SU-DHL-6 (cell line): ENCODE measurements around the gene SPRED1.
A peak's percentile ranks its signal among the peaks of the same experiment; 100 is the strongest.

ENCODE experiments used
- H2AFZ ChIP-seq: fragments of 200-600 bp; sonication (generic); 2 replicates; pipeline ENCODE4 v1.6.1; 2014; ENCODE audit warnings: low read depth, mild to moderate bottlenecking, moderate library complexity, mixed read lengths, antibody characterized with exemption, low read length; ENCODE audit not compliant: severe bottlenecking
- H3F3A ChIP-seq: fragments of 200-600 bp; shearing (Covaris generic); 2 replicates; pipeline ENCODE4 v1.6.0; 2016; ENCODE audit warnings: antibody characterized with exemption, mild to moderate bottlenecking; ENCODE audit not compliant: insufficient read depth
- H3K27ac ChIP-seq: fragments of 200-600 bp; sonication (generic); 2 replicates; pipeline ENCODE4 v1.5.1; 2016; ENCODE audit warnings: low read depth, mild to moderate bottlenecking, low read length, moderate library complexity, mixed read lengths
- H3K27me3 ChIP-seq: fragments of 200-600 bp; sonication (generic), shearing (Covaris generic); 2 replicates; pipeline ENCODE4 v1.6.0; 2014; ENCODE audit warnings: mild to moderate bottlenecking, low read length
- H3K36me3 ChIP-seq: fragments of 200-600 bp; sonication (generic); 2 replicates; pipeline ENCODE4 v1.6.1; 2014; ENCODE audit warnings: mild to moderate bottlenecking, low read length, mixed read lengths
- H3K4me2 ChIP-seq: fragments of 300-600, 200-600 bp; shearing (Covaris generic), sonication (generic); 2 replicates; pipeline ENCODE4 v1.6.0; 2014; ENCODE audit warnings: low read length, low read depth, mild to moderate bottlenecking; ENCODE audit not compliant: poor library complexity, severe bottlenecking
- H3K4me3 ChIP-seq: fragments of 200-600 bp; sonication (generic); 2 replicates; pipeline ENCODE4 v1.5.1; 2014; ENCODE audit warnings: antibody characterized with exemption, low read length, mild to moderate bottlenecking, mixed read lengths; ENCODE audit not compliant: insufficient read depth, poor library complexity, severe bottlenecking
- H3K79me2 ChIP-seq: fragments of 200-600 bp; sonication (generic); 2 replicates; pipeline ENCODE4 v1.6.1; 2014; ENCODE audit warnings: mild to moderate bottlenecking, low read length, moderate library complexity; ENCODE audit not compliant: insufficient read depth
- H3K9ac ChIP-seq: fragments of 200-600 bp; sonication (generic); 2 replicates; pipeline ENCODE4 v1.7.0; 2014; ENCODE audit warnings: mild to moderate bottlenecking, low read length
- H3K9me2 ChIP-seq: fragments of 200-600 bp; sonication (generic); replicated peaks from 2 replicates; pipeline ENCODE4 v1.6.1; 2014; ENCODE audit warnings: low read length; ENCODE audit not compliant: insufficient read depth
- H3K9me3 ChIP-seq: fragments of 200-600 bp; sonication (generic); 2 replicates; pipeline ENCODE4 v1.6.1; 2014; ENCODE audit warnings: low read length, mixed read lengths; ENCODE audit not compliant: insufficient read depth
- H4K20me1 ChIP-seq: fragments of 200-600 bp; sonication (generic); 2 replicates; pipeline ENCODE4 v1.6.1; 2014; ENCODE audit warnings: low read depth, mild to moderate bottlenecking, antibody characterized with exemption, low read length, moderate library complexity, mixed read lengths
- CTCF ChIP-seq: fragments of 200-600 bp; sonication (generic); IDR thresholded peaks from one replicate; pipeline ENCODE4 v1.5.1; 2017; ENCODE audit warnings: antibody characterized with exemption, mild to moderate bottlenecking, low read length, moderate library complexity; ENCODE audit not compliant: insufficient read depth, poor library complexity, severe bottlenecking
- EZH2phosphoT487 ChIP-seq: fragments of 200-600 bp; sonication (generic), shearing (Covaris generic); conservative IDR thresholded peaks from 2 replicates; pipeline ENCODE4 v1.6.1; 2018; ENCODE audit warnings: mild to moderate bottlenecking, antibody characterized with exemption, low read length, moderate library complexity, mixed read lengths

SPRED1 gene

GRCh38 chr15:38252481-38253350 is at the start of gene SPRED1:
Gene SPRED1, plus strand, starts transcription at chr15:38252836. Its CDS starts 350 bp downstream, at chr15:38253186.
- Histone ChIP-seq H3K79me2 (peaks cover 44% of the 10 kb centered on the region), H3K9ac (peak within 1 kb of the TSS; percentile 92), H3K27ac (peak within 1 kb of the TSS; percentile 80), H3K4me2 (peak within 1 kb of the TSS; percentile 97), H3K9me2 (no peaks in the 10 kb centered on the region), H3K4me3 (peak within 1 kb of the TSS; percentile 83), H3K9me3 (no peaks in the 10 kb centered on the region), H3K27me3 (no peaks in the 10 kb centered on the region), H2AFZ (peak within 1 kb of the TSS; percentile 90), H3F3A (peaks cover 25% of the 10 kb centered on the region), H3K36me3 (no peaks in the 10 kb centered on the region), H4K20me1 (peaks cover 24% of the 10 kb centered on the region)
- TF ChIP-seq EZH2phosphoT487 = no peak
- no peak for TF ChIP-seq CTCF

GRCh38 chr15:38205526-38206272 is 46.9 kb upstream of the SPRED1 start:
- Histone ChIP-seq H3K9ac (no peak overlapping the region), H2AFZ (no peak overlapping the region), H3K27me3 (no peaks in the 10 kb centered on the region; the same call in 1 of the 2 replicates), H3F3A (no peaks in the 10 kb centered on the region), H3K9me3 (no peaks in the 10 kb centered on the region), H3K79me2 (no peaks in the 10 kb centered on the region), H3K27ac (no peak overlapping the region), H3K4me2 (no peak overlapping the region), H3K36me3 (no peaks in the 10 kb centered on the region), H3K4me3 (no peak overlapping the region), H4K20me1 (no peaks in the 10 kb centered on the region), H3K9me2 (no peaks in the 10 kb centered on the region)
- no peak for TF ChIP-seq EZH2phosphoT487
- no peak for TF ChIP-seq CTCF

- Histone ChIP-seq H4K20me1 (no peaks in the 10 kb centered on the region), H3K36me3 (no peaks in the 10 kb centered on the region), H3K9ac (no peak overlapping the region), H3K4me2 (no peak overlapping the region), H3K79me2 (no peaks in the 10 kb centered on the region), H3K27me3 (no peaks in the 10 kb centered on the region; the same call in 1 of the 2 replicates), H3K4me3 (no peak overlapping the region), H2AFZ (no peak overlapping the region), H3K9me2 (no peaks in the 10 kb centered on the region), H3F3A (no peaks in the 10 kb centered on the region), H3K27ac (no peak overlapping the region), H3K9me3 (no peaks in the 10 kb centered on the region)
- TF ChIP-seq CTCF (no peak), EZH2phosphoT487 (no peak)
Observed at GRCh38 chr15:38207621-38208020, 45.0 kb upstream of the SPRED1 start.
